DMS53 (cell line): ENCODE measurements around the gene GRK2.
"Not testable (repeated sequence)": the region's sequence is repeated elsewhere in the genome, so short reads cannot be mapped to it uniquely, and the experiment has no call there.

Source experiments
- DNase-seq: peaks from one replicate; lab custom pipeline; 2025; lab: John Stamatoyannopoulos, UW

The GRK2 gene

GRCh38 chr11:67266449-67267187, at the start of gene GRK2:
Gene GRK2 (plus strand): TSS chr11:67266473. CDS start chr11:67266700, 227 bp downstream.
- DNase-seq = peak; percentile 89

- no peak for DNase-seq
Measured at GRCh38 chr11:67227726-67228125, 38.5 kb upstream of the GRK2 start.

GRCh38 chr11:67230406-67230805, 35.9 kb upstream of the GRK2 start:
- peak; percentile 26 for DNase-seq

GRCh38 chr11:67230886-67231285, 35.4 kb upstream of the GRK2 start:
- no peak for DNase-seq

- DNase-seq = no peak
Measured at GRCh38 chr11:67233584-67234190, 32.6 kb upstream of the GRK2 start.

GRCh38 chr11:67234571-67234970, 31.7 kb upstream of the GRK2 start:
- not testable (repeated sequence) for DNase-seq

GRCh38 chr11:67237574-67237973, 28.7 kb upstream of the GRK2 start:
- no peak for DNase-seq

- peak; percentile 63 for DNase-seq
Measured at GRCh38 chr11:67238894-67239782, 27.1 kb upstream of the GRK2 start.

- DNase-seq = peak; percentile 100
Measured at GRCh38 chr11:67239783-67240575, 26.3 kb upstream of the GRK2 start.

GRCh38 chr11:67240576-67241389, 25.5 kb upstream of the GRK2 start:
- DNase-seq = peak; percentile 92

GRCh38 chr11:67242548-67242947, 23.7 kb upstream of the GRK2 start:
- no peak for DNase-seq

- no peak for DNase-seq
Measured at GRCh38 chr11:67243051-67243450, 23.2 kb upstream of the GRK2 start.

- DNase-seq = no peak
Measured at GRCh38 chr11:67245046-67245445, 21.2 kb upstream of the GRK2 start.

GRCh38 chr11:67247946-67248550, 18.2 kb upstream of the GRK2 start:
- no peak for DNase-seq

GRCh38 chr11:67248653-67249052, 17.6 kb upstream of the GRK2 start:
- DNase-seq = no peak

- no peak for DNase-seq
Measured at GRCh38 chr11:67250059-67251043, 15.9 kb upstream of the GRK2 start.

GRCh38 chr11:67251841-67252240, 14.4 kb upstream of the GRK2 start:
- no peak for DNase-seq

GRCh38 chr11:67252831-67253239, 13.4 kb upstream of the GRK2 start:
- DNase-seq = peak; percentile 68
